Measurements from ENCODE around the gene PTP4A1.

Gene PTP4A1

GRCh38 chr6:63565727-63566596 is 6.3 kb upstream of the PTP4A1 start:
- Mint-ChIP-seq H3K4me3 (no peak overlapping the region), H3K36me3 (no peaks in the 10 kb centered on the region), H3K4me1 (peaks cover 0 to 2% of the 10 kb centered on the region in 2 donors), H3K27ac (no peak overlapping the region), H3K9me3 (no peaks in the 10 kb centered on the region), H3K27me3 (peaks cover 0 to 4% of the 10 kb centered on the region in 2 donors)
- ATAC-seq (replicated peaks) (no peak), DNase-seq (no peak)

- Mint-ChIP-seq H3K36me3 (peaks cover 0 to 2% of the 10 kb centered on the region in 2 donors), H3K27me3 (peaks cover 0 to 4% of the 10 kb centered on the region in 2 donors), H3K4me1 (peaks cover 0 to 5% of the 10 kb centered on the region in 2 donors), H3K27ac (no peak overlapping the region), H3K9me3 (no peaks in the 10 kb centered on the region), H3K4me3 (no peak overlapping the region)
- DNase-seq (no peak), ATAC-seq (replicated peaks) (no peak)
Observed at GRCh38 chr6:63567966-63568365, 4.3 kb upstream of the PTP4A1 start.

DNA sequence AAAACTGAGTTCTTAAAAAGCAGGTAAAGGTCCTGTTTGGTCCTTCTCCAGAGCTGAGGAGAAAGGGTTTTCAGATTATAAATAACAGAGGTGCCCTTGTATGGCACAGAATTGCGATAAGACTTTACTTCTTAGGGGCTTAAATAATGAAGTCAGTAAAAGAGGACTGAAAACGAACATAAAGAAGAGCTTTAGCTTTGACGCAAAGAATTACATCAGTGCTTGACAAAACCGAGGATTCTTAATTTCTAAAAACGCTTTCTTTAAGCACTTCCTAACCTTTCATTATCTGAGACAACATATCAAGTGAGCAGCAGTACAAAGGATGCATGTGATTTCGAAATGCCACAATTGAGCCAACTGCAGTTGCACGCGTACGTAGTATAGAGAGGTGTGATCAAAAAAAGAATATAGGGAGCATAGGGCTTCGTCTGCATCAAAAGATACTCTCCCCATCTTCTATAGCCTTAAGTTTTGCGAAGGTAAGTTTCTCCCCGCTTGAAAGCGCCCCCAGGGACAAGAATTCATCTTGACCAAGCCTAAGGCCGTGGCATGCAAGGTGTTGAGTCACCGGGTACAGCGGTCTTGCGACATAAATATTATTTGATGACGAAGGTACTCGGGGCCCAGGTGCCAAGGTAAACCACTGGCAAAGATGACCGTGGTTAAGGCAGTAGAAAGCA is 778 bp upstream of the PTP4A1 start:
- Mint-ChIP-seq H3K27me3 (no peaks in the 10 kb centered on the region), H3K36me3 (peaks cover 2 to 15% of the 10 kb centered on the region in 2 donors), H3K27ac (peak overlapping the region; percentile 98), H3K4me1 (peaks cover 9 to 21% of the 10 kb centered on the region in 2 donors), H3K9me3 (no peaks in the 10 kb centered on the region), H3K4me3 (peak overlapping the region; percentile 90 to 92)
- peak; percentile 55 for DNase-seq
- peak; percentile 26 to 31 for ATAC-seq (replicated peaks)

- Mint-ChIP-seq H3K9me3 (no peaks in the 10 kb centered on the region), H3K27ac (peak overlapping the region; percentile 98), H3K36me3 (peaks cover 5 to 21% of the 10 kb centered on the region in 2 donors), H3K27me3 (no peaks in the 10 kb centered on the region), H3K4me1 (peaks cover 9 to 21% of the 10 kb centered on the region in 2 donors), H3K4me3 (peak overlapping the region; percentile 90 to 92)
- DNase-seq (no peak), ATAC-seq (replicated peaks) (peak; percentile 10 to 19)
Observed at GRCh38 chr6:63572747-63573075, 431 bp downstream of the PTP4A1 start.

DNA sequence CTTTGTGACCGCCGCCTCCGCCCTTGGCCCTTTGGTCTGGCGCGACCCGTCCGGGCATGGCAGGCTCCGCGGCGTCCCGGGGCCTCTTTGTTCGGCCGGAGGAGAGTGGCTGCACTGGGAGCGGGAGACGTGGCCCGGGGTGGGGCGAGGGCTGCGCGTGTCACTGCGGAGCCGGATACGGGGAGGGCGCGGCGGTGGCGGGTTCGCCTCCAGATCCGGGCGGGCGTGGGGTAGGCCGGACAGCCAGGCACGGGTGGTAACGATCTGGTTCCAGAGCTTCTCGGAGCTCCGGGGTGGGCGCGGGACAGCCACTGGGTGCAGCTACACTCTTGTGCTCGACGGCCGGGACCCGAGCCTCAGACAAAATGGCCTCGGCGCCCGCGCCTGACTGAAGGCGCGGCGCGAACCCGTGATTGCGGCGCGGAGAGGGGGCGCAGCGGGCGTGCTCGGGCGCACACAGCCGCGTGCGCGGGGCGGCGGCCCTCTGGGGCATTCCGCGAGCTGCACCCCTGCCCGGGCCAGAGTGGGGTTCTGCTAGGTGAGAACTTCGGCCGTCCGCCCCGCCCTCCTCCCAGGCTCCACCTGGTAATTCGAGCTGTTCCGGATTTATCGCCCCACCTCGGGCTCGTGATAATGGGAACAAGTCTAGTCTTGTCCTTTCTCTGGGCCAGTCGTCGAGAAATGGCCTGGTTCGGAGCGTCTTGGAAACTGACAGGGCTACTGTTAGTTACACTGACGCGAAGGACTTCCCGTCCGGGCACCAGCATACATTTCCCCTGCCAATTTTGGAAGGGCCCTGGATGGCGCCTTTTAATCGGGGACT is 1.0 kb downstream of the PTP4A1 start:
- H3K4me3 Mint-ChIP-seq, result peak overlapping the region; percentile 90 to 92
- no peaks in the 10 kb centered on the region for H3K9me3 Mint-ChIP-seq
- H3K27ac Mint-ChIP-seq, result peak overlapping the region; percentile 98
- H3K36me3 Mint-ChIP-seq, result peaks cover 5 to 21% of the 10 kb centered on the region in 2 donors
- H3K27me3 Mint-ChIP-seq, result no peaks in the 10 kb centered on the region
- peaks cover 9 to 21% of the 10 kb centered on the region in 2 donors for H3K4me1 Mint-ChIP-seq
- ATAC-seq (replicated peaks) (peak; percentile 46 to 47), DNase-seq (peak; percentile 63)

DNA sequence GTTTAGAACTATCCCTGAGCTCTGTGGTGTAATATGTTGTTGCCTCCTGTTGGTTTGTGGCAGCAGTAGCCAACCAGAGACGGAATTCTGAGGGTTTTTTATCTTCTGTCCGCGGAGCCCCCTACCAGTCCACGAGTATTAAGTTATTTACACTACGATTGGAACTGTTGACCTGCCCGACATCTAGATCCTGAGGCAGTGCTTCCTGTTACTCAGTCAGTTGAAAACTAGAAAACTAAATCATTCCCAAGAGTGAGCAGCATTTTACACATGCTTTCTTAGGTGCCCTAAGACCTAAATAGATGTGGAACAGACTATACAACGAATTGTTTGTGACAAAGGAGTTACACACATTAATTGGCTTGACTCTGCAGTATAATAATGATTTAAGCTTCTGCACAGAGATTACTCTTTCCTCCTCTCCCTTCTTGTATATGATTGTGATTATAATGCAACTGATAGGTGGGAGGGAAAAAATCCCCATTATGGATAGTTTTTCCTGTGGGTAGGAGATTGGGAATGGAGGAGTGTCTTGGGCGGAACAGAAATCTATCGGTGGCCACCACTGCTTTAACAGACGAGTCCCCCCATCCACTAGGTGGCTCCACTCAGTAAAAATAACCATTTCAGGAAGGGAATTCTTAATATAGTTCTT is 1.7 kb downstream of the PTP4A1 start:
- Mint-ChIP-seq H3K36me3 (peaks cover 5 to 21% of the 10 kb centered on the region in 2 donors), H3K4me1 (peaks cover 9 to 21% of the 10 kb centered on the region in 2 donors)
- ATAC-seq (replicated peaks), result peak in 1 of 2 donors; percentile 5

DNA sequence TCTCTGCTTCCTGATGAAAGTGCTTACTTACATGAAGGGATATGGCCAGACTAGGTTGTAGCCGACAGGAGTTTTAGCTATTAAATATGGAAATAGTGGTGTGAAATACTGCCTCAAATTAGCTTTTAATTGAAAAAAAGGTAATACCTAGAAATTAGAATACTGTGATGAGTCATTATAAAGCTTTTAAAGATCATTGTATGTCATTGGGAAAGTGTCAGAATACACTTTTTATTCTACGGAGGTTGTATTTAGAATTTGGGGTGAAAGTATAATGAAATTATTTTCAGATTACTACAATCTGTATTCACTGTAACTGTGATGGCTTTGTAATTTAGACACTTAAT is 2.2 kb downstream of the PTP4A1 start:
- Mint-ChIP-seq H3K27ac (peak overlapping the region; percentile 98), H3K27me3 (no peaks in the 10 kb centered on the region), H3K9me3 (no peaks in the 10 kb centered on the region), H3K4me1 (peaks cover 9 to 21% of the 10 kb centered on the region in 2 donors), H3K4me3 (peak overlapping the region; percentile 90 to 92), H3K36me3 (peaks cover 5 to 21% of the 10 kb centered on the region in 2 donors)
- DNase-seq, result no peak
- ATAC-seq (replicated peaks), result no peak

More for the DNA sequence above, 1.7 kb downstream of the PTP4A1 start:
- Mint-ChIP-seq H3K27ac (peak overlapping the region; percentile 98), H3K27me3 (no peaks in the 10 kb centered on the region), H3K9me3 (no peaks in the 10 kb centered on the region), H3K4me3 (peak overlapping the region; percentile 90 to 92)
- no peak for DNase-seq

DNA sequence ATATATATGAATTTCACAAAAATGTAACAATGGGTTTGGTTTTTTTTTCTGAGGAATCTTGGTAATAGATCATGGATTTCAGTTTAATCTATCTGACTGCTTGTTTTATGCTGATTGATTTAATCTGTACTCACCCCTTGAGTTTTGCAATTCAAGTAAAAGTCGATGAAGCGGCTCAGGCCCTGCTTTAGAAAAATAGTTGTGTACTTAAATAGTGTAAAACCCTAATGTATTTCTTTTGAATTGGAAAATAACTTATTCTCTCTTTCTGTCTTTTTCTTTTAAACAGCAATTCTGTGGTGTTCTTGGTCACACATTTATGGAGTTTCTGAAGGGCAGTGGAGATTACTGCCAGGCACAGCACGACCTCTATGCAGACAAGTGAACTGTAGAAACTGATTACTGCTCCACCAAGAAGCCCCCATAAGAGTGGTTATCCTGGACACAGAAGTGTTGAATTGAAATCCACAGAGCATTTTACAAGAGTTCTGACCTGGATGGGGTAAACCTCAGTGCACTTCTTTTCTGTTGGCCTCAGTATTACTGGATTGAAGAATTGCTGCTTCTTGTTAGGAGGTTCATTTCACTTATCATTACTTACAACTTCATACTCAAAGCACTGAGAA is 4.0 kb downstream of the PTP4A1 start:
- H3K27me3 Mint-ChIP-seq, result no peaks in the 10 kb centered on the region
- no peak for DNase-seq
- H3K4me3 Mint-ChIP-seq, result no peak overlapping the region
- no peak for ATAC-seq (replicated peaks)
- H3K4me1 Mint-ChIP-seq, result peaks cover 9 to 21% of the 10 kb centered on the region in 2 donors
- H3K36me3 Mint-ChIP-seq, result peaks cover 13 to 35% of the 10 kb centered on the region in 2 donors
- no peak overlapping the region for H3K27ac Mint-ChIP-seq
- no peaks in the 10 kb centered on the region for H3K9me3 Mint-ChIP-seq

GRCh38 chr6:63576985-63577712 is 4.9 kb downstream of the PTP4A1 start:
- ATAC-seq (replicated peaks) (no peak), DNase-seq (no peak)
- peak overlapping the region; percentile 47 for H3K27ac Mint-ChIP-seq

DNA sequence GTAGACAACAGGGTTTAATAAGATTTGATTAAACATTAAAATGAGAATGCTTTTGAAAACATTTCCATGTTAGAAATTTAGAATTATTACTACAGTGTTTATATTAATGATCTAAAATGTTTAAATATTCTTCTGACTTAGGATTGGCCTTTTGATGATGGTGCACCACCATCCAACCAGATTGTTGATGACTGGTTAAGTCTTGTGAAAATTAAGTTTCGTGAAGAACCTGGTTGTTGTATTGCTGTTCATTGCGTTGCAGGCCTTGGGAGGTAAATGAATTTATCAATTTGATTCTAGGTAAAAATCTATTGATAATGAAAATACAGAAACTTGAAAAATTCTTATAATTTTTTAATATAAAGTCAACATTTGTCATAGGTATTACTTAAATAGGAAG is 6.5 kb downstream of the PTP4A1 start:
- DNase-seq (no peak), ATAC-seq (replicated peaks) (no peak)
- Mint-ChIP-seq H3K27me3 (no peaks in the 10 kb centered on the region), H3K4me1 (peaks cover 6 to 19% of the 10 kb centered on the region in 2 donors), H3K4me3 (no peak overlapping the region), H3K27ac (no peak overlapping the region), H3K9me3 (no peaks in the 10 kb centered on the region), H3K36me3 (peaks cover 11 to 48% of the 10 kb centered on the region in 2 donors)

More at GRCh38 chr6:63576985-63577712, 4.9 kb downstream of the PTP4A1 start:
- Mint-ChIP-seq H3K4me1 (peaks cover 6 to 21% of the 10 kb centered on the region in 2 donors), H3K4me3 (no peak overlapping the region), H3K27me3 (no peaks in the 10 kb centered on the region), H3K36me3 (peaks cover 13 to 39% of the 10 kb centered on the region in 2 donors), H3K9me3 (no peaks in the 10 kb centered on the region)

- Mint-ChIP-seq H3K27me3 (no peaks in the 10 kb centered on the region), H3K36me3 (peaks cover 13 to 44% of the 10 kb centered on the region in 2 donors), H3K4me3 (no peak overlapping the region), H3K27ac (no peak overlapping the region), H3K9me3 (no peaks in the 10 kb centered on the region), H3K4me1 (peaks cover 3 to 5% of the 10 kb centered on the region in 2 donors)
- ATAC-seq (replicated peaks), result no peak
- DNase-seq, result no peak
Observed at GRCh38 chr6:63579937-63580703, 7.8 kb downstream of the PTP4A1 start.

- Mint-ChIP-seq H3K27me3 (no peaks in the 10 kb centered on the region), H3K4me1 (peaks cover 3 to 5% of the 10 kb centered on the region in 2 donors), H3K9me3 (no peaks in the 10 kb centered on the region), H3K4me3 (no peak overlapping the region), H3K27ac (no peak overlapping the region), H3K36me3 (peaks cover 15 to 44% of the 10 kb centered on the region in 2 donors)
- DNase-seq, result no peak
- ATAC-seq (replicated peaks), result no peak
Observed at GRCh38 chr6:63580704-63580961, 8.4 kb downstream of the PTP4A1 start.
